Left lung (tissue), 10 donors: Measurements from ENCODE around the gene GDAP2. TPM values are rescaled to one million over a fixed set of nuclear protein-coding genes. Genes with fewer than 3 reads are reported as not detected.
"Not testable (repeated sequence)": the region's sequence is repeated elsewhere in the genome, so short reads cannot be mapped to it uniquely, and the experiment has no call there.

Source experiments
- ATAC-seq: fragments of 200-7000 bp; cut with Tn5 transposase; one replicate; pipeline ENCODE4 v1.9.1; 2020; ENCODE audit warnings: moderate library complexity
- DNase-seq, 4 donors: peaks; one replicate each; pipeline ENCODE4 v3.0.0-alpha.2; 2013 to 2020
- H3K27ac ChIP-seq, 2 donors: fragments of 200-600 bp; sonication (generic) in 1 of 2; one replicate each; pipeline versions ENCODE4 v1.5.0 to v1.8.0; 2020 to 2021
- H3K27me3 ChIP-seq, 2 donors: fragments of 200-600 bp; sonication (generic) in 1 of 2; one replicate each; pipeline versions ENCODE4 v1.5.0 to v1.8.0; 2020 to 2021
- H3K36me3 ChIP-seq, 2 donors: fragments of 200-600 bp; sonication (generic) in 1 of 2; one replicate each; pipeline versions ENCODE4 v1.5.0 to v1.8.0; 2020 to 2021
- H3K4me1 ChIP-seq, 2 donors: fragments of 200-600 bp; one replicate each; pipeline ENCODE4 v1.8.0; 2021
- H3K4me3 ChIP-seq, 2 donors: fragments of 200-600 bp; sonication (generic) in 1 of 2; one replicate each; pipeline versions ENCODE4 v1.5.0 to v1.8.0; 2020 to 2021; ENCODE audit warnings: mild to moderate bottlenecking in 1 of 2
- H3K9me3 ChIP-seq, 2 donors: fragments of 200-600 bp; sonication (generic) in 1 of 2; one replicate each; pipeline versions ENCODE4 v1.5.0 to v1.8.0; 2020 to 2021
- intact Hi-C, 2 donors: fragments of 100-400 bp; cut with DNase I; formaldehyde crosslinking; loops; one replicate each; pipeline versions ENCODE4 v1.11.2 to v1.14.2; 2022
- polyA plus RNA-seq, 6 donors: library from polyadenylated mRNA; unstranded; fragments of 120-200 nt; gene quantifications; one replicate each; pipeline ENCODE4 v1.2.1, GENCODE V29; 2013; ENCODE audit not compliant: insufficient read length in 6 of 6
- total RNA-seq, 2 donors: library from RNA; stranded (reverse); fragmentation: NEBNext Ultra II Directional; extraction: Animal tissue kit (Norgen Biotek cat#: 25700); gene quantifications; one replicate each; pipeline ENCODE4 v1.2.1, GENCODE V29; 2021
- TF ChIP-seq, protein P1 (sequence below), 2 donors: fragments of 200-600 bp; sonication (generic) in 1 of 2; IDR thresholded peaks; one replicate each; pipeline versions ENCODE4 v1.5.0 to v1.8.0; 2021; ENCODE audit warnings: antibody characterized with exemption in 2 of 2
- donor health status: DM: no; HTN: yes; CAD: no.
- donor health status: DM: no; HTN: no; CAD: no.

Gene GDAP2
- total and polyA plus RNA-seq, 8 donors, result 12.5 to 33.3 (median 17.8) TPM

GRCh38 chr1:117928881-117929342, 509 bp downstream of the GDAP2 start:
- no peaks in the 10 kb centered on the region for H3K27me3 ChIP-seq
- DNase-seq (peak in 3 of 4 donors; percentile 49 to 77 (median 60)), ATAC-seq (peak; percentile 89)
- intact Hi-C loops, result no loop called here
- H3K36me3 ChIP-seq, result peaks cover 0 to 3% of the 10 kb centered on the region in 2 donors
- TF ChIP-seq, protein P1, sequence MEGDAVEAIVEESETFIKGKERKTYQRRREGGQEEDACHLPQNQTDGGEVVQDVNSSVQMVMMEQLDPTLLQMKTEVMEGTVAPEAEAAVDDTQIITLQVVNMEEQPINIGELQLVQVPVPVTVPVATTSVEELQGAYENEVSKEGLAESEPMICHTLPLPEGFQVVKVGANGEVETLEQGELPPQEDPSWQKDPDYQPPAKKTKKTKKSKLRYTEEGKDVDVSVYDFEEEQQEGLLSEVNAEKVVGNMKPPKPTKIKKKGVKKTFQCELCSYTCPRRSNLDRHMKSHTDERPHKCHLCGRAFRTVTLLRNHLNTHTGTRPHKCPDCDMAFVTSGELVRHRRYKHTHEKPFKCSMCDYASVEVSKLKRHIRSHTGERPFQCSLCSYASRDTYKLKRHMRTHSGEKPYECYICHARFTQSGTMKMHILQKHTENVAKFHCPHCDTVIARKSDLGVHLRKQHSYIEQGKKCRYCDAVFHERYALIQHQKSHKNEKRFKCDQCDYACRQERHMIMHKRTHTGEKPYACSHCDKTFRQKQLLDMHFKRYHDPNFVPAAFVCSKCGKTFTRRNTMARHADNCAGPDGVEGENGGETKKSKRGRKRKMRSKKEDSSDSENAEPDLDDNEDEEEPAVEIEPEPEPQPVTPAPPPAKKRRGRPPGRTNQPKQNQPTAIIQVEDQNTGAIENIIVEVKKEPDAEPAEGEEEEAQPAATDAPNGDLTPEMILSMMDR (IDR thresholded peaks at IDR 0.05), result no peak
- H3K27ac ChIP-seq, result peak overlapping the region; percentile 89 to 97
- peak overlapping the region; percentile 89 to 99 for H3K4me3 ChIP-seq
- H3K9me3 ChIP-seq, result no peaks in the 10 kb centered on the region
- peaks cover 6 to 52% of the 10 kb centered on the region in 2 donors for H3K4me1 ChIP-seq

GRCh38 chr1:117925981-117926380, 3.4 kb downstream of the GDAP2 start:
- H3K9me3 ChIP-seq, result no peaks in the 10 kb centered on the region
- no peak overlapping the region for H3K4me3 ChIP-seq
- H3K36me3 ChIP-seq, result no peaks in the 10 kb centered on the region
- peaks cover 6 to 42% of the 10 kb centered on the region in 2 donors for H3K4me1 ChIP-seq
- intact Hi-C loops, result no loop called here
- no peak for ATAC-seq
- TF ChIP-seq, protein P1 (IDR thresholded peaks at IDR 0.05), result no peak
- DNase-seq, result no peak
- H3K27ac ChIP-seq, result peak overlapping the region in 1 of 2 donors; percentile 51
- no peaks in the 10 kb centered on the region for H3K27me3 ChIP-seq

- H3K4me3 ChIP-seq, H3K27ac ChIP-seq, intact Hi-C loops, H3K9me3 ChIP-seq, DNase-seq, H3K27me3 ChIP-seq, ATAC-seq: not testable (repeated sequence)
- Histone ChIP-seq H3K4me1 (peaks cover 0 to 22% of the 10 kb centered on the region in 2 donors), H3K36me3 (peaks cover 0 to 25% of the 10 kb centered on the region in 2 donors)
These were observed 6.7 kb downstream of the GDAP2 start for GRCh38 chr1:117922717-117923116.

GRCh38 chr1:117921991-117922390, 7.4 kb downstream of the GDAP2 start:
- Histone ChIP-seq H3K4me3 (no peak overlapping the region), H3K9me3 (no peaks in the 10 kb centered on the region), H3K27me3 (no peaks in the 10 kb centered on the region), H3K36me3 (peaks cover 0 to 33% of the 10 kb centered on the region in 2 donors), H3K27ac (no peak overlapping the region), H3K4me1 (peaks cover 0 to 15% of the 10 kb centered on the region in 2 donors)
- intact Hi-C loops, result no loop called here
- TF ChIP-seq, protein P1 (IDR thresholded peaks at IDR 0.05), result no peak
- ATAC-seq (no peak), DNase-seq (no peak)

DNA sequence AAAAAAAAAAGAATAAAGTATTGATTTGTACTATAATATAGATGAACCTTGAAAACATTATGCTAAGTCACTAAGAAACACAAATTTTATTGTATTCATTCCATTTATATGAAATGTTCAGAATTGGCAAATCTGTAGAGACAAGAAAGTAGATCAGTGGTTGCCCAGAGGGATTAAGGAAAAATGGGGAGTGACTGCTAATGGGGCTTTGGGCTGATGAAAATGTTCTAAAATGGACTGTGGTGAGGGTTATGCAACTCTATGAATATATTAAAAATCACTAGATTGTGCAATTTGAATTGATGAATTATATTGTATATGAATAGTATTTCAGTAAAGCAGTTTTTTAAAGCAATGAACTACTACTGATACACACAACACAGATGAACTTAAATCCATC, 10.0 kb downstream of the GDAP2 start:
- ATAC-seq (no peak), DNase-seq (no peak)
- Histone ChIP-seq H3K27ac (no peak overlapping the region), H3K4me3 (no peak overlapping the region), H3K36me3 (peaks cover 0 to 59% of the 10 kb centered on the region in 2 donors), H3K9me3 (no peaks in the 10 kb centered on the region), H3K4me1 (no peaks in the 10 kb centered on the region), H3K27me3 (no peaks in the 10 kb centered on the region)
- intact Hi-C loops, result no loop called here
- TF ChIP-seq, protein P1 (IDR thresholded peaks at IDR 0.05), result no peak

GRCh38 chr1:117911051-117911450, 18.4 kb downstream of the GDAP2 start:
- no peaks in the 10 kb centered on the region for H3K27me3 ChIP-seq
- H3K27ac ChIP-seq, result no peak overlapping the region
- DNase-seq (no peak), ATAC-seq (no peak)
- TF ChIP-seq, protein P1 (IDR thresholded peaks at IDR 0.05), result no peak
- H3K9me3 ChIP-seq, result no peaks in the 10 kb centered on the region
- H3K4me3 ChIP-seq, result no peak overlapping the region
- peaks cover 0 to 100% of the 10 kb centered on the region in 2 donors for H3K36me3 ChIP-seq
- H3K4me1 ChIP-seq, result no peaks in the 10 kb centered on the region
- intact Hi-C loops, result no loop called here
